ENCODE data around the gene SMIM13.

Gene SMIM13

GRCh38 chr6:11093626-11094410 is at the start of gene SMIM13:
SMIM13 (plus strand) TSS chr6:11093834; CDS start chr6:11094314, 480 bp downstream.
- DNase-seq: peak; percentile 83

- no peak for DNase-seq
These were observed 49.5 kb upstream of the SMIM13 start, which contains the start of gene ELOVL2 for GRCh38 chr6:11043961-11044711. ELOVL2 (minus strand) TSS chr6:11044305; CDS start chr6:11044230, 75 bp downstream.

- DNase-seq: no peak
These were observed 48.9 kb upstream of the SMIM13 start for GRCh38 chr6:11044712-11045167.

GRCh38 chr6:11050731-11051130 is 42.9 kb upstream of the SMIM13 start:
- no peak for DNase-seq

GRCh38 chr6:11053307-11053706 is 40.3 kb upstream of the SMIM13 start:
- DNase-seq: no peak

- DNase-seq: no peak
These were observed 38.9 kb upstream of the SMIM13 start for GRCh38 chr6:11054722-11055121.

- no peak for DNase-seq
These were observed 38.5 kb upstream of the SMIM13 start for GRCh38 chr6:11055127-11055627.

GRCh38 chr6:11056871-11057270 is 36.8 kb upstream of the SMIM13 start:
- DNase-seq: no peak

- DNase-seq: no peak
These were observed 35.2 kb upstream of the SMIM13 start for GRCh38 chr6:11058406-11058805.

- no peak for DNase-seq
These were observed 31.6 kb upstream of the SMIM13 start for GRCh38 chr6:11062083-11062482.

- DNase-seq: no peak
These were observed 30.9 kb upstream of the SMIM13 start for GRCh38 chr6:11062715-11063114.

GRCh38 chr6:11064836-11065235 is 28.8 kb upstream of the SMIM13 start:
- no peak for DNase-seq

GRCh38 chr6:11065436-11066202 is 28.0 kb upstream of the SMIM13 start:
- DNase-seq: no peak

GRCh38 chr6:11066505-11067347 is 26.9 kb upstream of the SMIM13 start:
- DNase-seq: no peak

GRCh38 chr6:11067348-11067747 is 26.3 kb upstream of the SMIM13 start:
- DNase-seq: no peak

GRCh38 chr6:11069760-11070159 is 23.9 kb upstream of the SMIM13 start:
- DNase-seq: no peak

- no peak for DNase-seq
These were observed 21.5 kb upstream of the SMIM13 start for GRCh38 chr6:11072101-11072500.

- DNase-seq: no peak
These were observed 17.1 kb upstream of the SMIM13 start for GRCh38 chr6:11076540-11076939.

GRCh38 chr6:11078266-11078665 is 15.4 kb upstream of the SMIM13 start:
- DNase-seq: no peak

- DNase-seq: no peak
These were observed 13.3 kb upstream of the SMIM13 start for GRCh38 chr6:11080296-11080695.

GRCh38 chr6:11083491-11083890 is 10.1 kb upstream of the SMIM13 start:
- no peak for DNase-seq

- DNase-seq: no peak
These were observed 9.7 kb upstream of the SMIM13 start for GRCh38 chr6:11083956-11084355.
